Measurements from ENCODE around the gene EYS.

EYS gene

DNA sequence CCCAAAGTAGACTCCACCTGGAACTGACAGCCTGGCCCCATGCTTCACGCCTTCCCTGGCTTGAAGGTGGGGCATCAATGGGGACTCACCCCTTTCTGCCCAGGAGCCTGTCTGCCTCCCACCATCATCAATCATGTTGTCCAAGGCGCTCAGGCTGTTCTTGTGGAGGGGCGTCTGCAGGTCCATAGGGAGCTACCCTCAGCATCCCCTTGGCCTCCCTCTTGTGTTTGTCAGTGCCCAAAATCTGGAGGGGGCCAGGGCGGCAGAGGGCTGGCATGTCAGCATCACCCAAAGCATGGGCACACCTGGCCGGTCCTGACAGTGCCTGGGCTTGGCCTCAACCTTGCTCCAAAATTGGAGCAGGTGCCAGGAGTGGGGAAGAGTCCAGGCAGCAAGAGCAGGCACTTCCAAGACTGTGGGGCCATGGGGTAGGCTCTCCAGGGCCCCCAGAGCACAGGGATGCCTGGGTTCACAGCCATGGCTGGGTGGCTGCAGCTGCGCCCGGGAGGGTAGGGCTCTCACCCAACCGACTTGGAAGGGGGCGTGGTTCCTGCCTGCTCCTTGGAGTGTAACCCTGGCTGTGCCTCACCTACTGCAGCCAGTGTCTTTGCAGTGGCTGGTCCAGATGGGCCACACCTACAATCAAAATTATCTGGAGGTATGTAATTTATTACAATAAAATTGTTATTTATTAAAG is 903.4 kb downstream of the EYS start:
- FAIRE-seq: no peak

DNA sequence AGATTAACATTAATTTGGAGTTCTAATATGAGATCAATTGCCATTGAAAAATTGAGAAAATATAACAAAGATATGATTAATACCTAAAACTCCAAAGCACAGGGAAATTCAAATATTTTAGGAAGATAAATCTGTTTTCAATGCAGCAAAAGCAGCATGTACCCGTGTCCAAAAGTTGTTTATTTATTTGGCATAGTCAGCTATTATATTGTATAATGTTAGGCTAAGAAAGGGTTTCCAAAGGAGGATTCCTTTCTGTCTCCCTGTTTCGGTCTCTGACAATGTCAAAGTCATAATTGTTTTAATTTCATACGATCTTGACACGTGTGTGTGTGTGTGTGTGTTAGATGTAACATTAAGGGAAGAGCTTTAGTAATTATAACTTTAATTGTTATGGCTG is 914.5 kb downstream of the EYS start:
- no peak for FAIRE-seq

DNA sequence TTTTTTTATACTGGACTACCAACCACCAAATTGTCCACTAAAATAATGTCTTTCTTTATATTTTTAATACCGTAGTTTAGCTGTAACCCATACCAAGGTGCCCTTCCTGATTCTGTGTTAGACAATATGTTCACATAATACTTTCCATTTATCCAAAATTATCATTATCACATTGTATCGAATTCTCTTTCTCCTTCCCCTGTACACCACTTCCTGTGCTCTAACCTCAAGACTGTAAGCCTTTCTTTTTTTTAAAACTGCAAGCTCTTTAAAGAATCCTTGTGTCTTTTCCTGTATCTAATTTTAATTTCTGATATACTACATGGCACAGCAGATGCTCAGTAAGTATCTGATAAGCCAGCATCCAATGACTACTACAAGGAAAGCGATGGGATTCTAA is 917.5 kb downstream of the EYS start:
- FAIRE-seq: no peak

DNA sequence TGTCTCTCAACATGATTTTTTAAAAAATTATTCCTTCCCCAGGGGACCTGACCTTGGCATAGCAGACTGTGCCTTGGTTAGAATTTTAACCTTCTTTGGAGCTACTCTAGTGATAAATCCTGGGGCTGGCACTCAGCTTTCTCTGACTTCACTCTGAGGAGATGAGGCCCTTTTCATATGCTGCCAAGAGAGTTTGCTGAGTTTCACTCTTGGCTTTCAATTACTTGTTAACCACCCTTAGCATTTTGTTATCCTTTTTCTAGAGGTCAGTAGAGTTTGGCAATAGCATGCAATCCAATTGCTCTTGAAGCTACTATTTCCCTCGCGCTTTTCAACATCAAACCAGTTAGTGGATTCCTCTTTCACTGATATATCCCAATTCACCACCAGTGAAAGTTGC is 920.3 kb downstream of the EYS start:
- no peak for FAIRE-seq

DNA sequence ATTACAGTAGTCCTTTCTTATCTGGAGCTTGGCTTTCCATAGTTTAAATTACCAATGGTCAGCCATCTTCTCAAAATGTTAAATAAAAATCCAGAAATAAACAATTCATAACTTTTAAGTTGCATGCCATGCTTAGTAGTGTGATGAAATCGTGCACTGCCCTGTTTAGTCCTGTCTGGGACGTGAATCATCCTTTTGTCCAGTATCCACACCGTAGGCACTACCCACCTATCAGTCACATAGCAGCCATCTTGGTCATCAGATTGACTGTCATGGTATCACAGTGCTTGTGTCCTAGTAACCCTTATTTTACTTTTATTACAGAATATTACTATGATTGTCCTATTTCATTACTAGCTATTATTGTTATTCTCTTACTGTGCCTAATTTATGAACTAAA is 924.1 kb downstream of the EYS start:
- FAIRE-seq: no peak

GRCh38 chr6:64777941-64778785 is 928.9 kb downstream of the EYS start:
- FAIRE-seq: no peak

- no peak for FAIRE-seq
Measured at GRCh38 chr6:64776359-64776758, 930.7 kb downstream of the EYS start.

DNA sequence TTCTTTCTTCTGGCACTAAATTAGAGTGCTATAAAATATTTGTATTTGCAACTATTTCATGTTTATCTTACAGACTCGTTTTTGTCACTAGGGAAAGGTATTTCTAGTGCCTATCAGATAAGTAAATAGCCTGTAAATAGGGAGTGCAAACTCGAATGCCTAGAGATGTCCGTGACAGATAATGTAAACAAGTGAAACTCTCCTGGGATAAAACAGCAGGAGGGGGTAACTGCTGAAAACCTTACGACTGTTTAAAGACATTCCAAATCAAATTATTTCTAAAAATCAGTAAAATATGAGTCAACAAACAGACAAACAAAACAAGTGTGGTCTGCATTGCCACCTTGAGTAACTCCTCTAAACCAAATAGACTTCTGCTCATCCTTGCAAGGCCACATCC is 932.1 kb downstream of the EYS start:
- no peak for FAIRE-seq

GRCh38 chr6:64750910-64751309 is 956.1 kb downstream of the EYS start:
- no peak for FAIRE-seq

- no peak for FAIRE-seq
Measured at GRCh38 chr6:64737418-64737817, 969.6 kb downstream of the EYS start.

DNA sequence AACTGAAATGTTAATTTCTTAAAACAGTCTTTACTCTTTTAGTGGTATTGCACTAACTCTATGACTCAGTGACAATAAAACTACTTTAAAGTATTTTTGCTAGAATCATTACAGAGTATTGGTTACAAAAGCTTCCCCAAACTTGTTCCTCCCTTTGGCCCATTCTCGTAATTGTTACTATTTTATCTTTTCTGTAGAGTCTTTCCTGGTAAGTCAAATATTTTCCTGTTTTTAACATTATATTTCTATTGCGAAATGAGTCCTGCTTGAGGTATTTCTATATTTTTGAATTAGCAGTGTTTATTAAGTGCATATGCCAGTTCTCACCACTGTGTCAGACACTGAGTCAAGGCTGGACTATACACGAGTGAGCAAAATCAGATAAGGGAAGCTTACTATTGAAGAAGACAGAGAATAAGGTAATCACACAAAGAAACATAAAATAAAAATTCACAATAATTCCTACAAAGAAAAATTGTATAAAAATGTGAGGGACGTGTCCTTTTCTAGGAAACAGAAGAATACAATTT is 970.5 kb downstream of the EYS start:
- no peak for FAIRE-seq

GRCh38 chr6:64733433-64733832 is 973.6 kb downstream of the EYS start:
- no peak for FAIRE-seq

- FAIRE-seq: no peak
Measured at GRCh38 chr6:64732888-64733287, 974.1 kb downstream of the EYS start.

DNA sequence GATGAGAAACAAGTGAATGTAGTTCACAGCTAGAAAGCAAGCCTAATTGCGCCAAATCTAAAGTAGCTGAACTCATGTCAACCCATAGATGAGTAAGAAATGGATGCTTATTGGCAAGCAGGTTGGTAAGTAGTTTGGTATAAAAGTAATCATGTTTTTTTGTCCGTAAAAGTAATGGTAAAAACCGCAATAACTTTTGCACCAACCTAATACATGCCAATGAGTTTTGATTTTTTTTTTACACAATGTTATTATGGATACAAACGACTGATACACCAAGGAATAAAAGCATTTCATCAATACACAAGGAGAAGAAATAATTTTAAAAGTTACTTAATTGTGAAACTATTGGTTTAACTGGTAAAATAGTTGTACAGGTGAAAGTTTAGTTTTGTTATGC is 977.5 kb downstream of the EYS start:
- no peak for FAIRE-seq

DNA sequence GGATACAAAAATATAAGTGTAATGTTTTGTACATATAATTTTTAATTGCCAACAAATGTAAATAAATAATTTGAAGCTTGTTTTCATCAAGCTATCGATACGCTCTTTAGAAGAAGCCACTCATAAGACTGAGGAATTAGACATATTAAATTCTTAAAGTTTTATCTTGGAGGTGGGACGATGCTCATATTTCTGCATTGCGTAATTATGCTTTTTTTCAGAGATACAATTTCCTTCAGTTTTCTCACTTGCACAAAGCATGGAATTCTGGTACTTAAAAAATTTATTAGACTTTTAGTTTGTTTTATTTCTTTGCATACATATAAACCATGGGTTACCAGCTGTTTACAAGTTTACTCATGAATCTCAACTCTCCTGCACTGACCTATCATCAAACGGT is 980.0 kb downstream of the EYS start:
- no peak for FAIRE-seq

DNA sequence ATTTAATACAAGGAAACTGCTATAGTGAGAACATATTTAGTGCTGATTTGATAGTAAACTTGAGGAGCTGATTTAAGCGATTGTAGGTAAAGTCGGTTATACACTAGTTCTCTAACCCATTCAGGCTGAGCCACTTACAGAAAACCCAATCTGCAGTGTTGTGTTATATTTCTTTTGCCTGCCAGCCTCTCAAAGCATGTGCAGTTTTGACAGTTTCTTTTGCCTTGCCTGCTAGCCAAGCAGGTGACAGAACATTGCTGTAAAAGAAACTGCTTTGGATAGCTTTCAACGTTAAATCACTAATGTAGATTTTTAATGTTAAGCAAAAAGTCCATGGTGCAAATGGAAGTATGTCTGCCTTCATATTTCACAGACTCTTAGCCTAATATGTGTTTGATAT is 982.9 kb downstream of the EYS start:
- no peak for FAIRE-seq

- FAIRE-seq: no peak
Measured at GRCh38 chr6:64723327-64724058, 983.5 kb downstream of the EYS start.

GRCh38 chr6:64721865-64722264 is 985.2 kb downstream of the EYS start:
- no peak for FAIRE-seq

DNA sequence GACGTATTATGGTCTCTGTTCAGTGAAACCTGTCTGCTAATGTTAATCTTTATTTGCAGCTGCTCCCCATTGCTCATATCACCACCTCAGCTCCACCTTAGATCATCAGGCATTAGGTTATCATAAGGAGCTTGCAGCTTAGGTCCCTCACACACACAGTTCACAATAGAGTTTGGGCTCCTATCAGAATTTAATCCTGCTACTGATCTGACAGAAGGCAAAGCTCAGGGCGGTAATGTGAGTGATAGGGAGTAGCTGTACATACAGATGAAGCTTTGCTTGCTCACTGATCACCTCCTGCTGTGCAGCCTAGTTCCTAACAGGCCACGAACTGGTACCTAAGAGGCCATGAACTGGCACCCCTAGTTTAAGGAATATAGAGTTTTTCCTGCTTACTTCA is 989.7 kb downstream of the EYS start:
- FAIRE-seq: no peak

DNA sequence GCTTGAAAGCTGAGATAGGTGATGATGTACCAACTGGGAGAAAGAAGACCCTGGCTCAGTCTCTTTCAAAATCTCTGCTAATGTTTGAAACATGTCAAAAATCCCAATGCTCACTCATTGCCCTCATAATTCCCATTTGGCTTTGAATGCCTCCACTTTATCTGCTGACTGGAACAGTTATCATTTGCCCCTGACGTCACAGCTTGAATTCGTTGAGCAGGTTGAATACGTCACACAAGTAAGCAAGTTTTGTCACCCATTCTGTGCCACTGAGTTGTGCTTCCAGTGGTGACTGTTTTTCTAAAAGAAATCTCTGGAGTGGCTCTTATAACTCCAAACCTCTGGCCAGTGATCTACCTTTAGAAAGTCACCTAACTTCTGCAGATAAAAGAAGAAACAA is 991.4 kb downstream of the EYS start:
- FAIRE-seq: no peak

- no peak for FAIRE-seq
Measured at GRCh38 chr6:64714073-64714472, 993.0 kb downstream of the EYS start.

DNA sequence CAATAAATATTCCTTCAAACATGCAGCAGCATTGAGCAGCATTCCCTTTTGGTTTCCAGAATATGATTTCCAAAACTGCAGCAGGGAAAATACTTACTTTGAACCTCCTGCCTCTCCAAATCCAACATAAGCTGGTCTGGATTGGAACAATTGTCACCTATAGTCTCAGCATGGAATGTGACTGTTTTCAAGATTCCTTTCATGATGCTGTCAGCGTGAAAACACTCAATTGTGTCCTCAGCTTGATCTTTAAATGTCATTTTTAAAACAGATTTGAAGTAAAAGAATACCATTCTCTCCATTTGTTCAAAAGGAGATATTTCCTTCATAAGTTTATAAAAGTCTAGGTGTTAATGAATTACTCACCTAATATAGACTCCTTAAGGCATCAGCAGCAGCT is 993.9 kb downstream of the EYS start:
- no peak for FAIRE-seq

DNA sequence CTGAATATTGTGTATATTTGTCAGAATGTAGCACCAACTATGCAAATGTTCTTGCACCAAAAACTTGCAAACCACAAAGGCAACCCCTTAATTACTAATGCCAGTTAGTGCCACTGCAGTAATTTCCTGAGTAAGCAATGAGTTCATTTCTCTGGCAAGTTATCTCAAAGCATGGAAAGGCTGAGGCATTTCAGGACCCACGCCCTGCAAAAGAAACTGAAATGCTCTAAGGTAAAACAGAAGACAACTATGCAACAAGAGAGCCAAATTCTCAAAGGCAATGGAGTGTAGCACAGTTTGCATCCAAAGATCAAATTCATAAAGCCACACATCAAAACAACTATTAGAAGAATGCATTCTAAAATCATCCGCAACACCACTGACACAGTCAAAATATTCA is 994.4 kb downstream of the EYS start:
- FAIRE-seq: no peak

DNA sequence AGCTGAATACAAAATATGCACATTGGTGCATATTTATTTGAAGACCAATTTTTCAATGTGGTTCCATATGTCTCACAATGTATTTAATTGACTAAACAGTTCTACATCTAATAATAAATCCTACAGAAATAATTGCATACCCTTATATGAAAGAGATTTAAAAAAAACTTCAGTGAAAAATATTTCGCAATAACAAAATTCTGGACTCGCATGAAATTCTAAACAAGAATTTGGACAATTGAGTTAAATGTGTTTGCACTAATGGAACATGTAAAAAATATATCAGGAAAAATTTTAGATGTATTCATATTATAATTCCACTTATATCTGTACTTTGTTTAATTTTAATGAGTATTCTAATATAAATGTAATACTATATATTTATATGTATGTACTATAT is 1003.1 kb downstream of the EYS start:
- no peak for FAIRE-seq
